H1 (cell line): ENCODE data around the gene POU6F2. TPM values are rescaled to one million over a fixed set of nuclear protein-coding genes. Genes with fewer than 3 reads are reported as not detected.

Experiments used
- CTCF ChIA-PET: fragments of 300-600 bp; sonication (Branson Sonifier 250); formaldehyde crosslinking; loops from one replicate; lab custom pipeline; 2021; ENCODE audit not compliant: partially characterized antibody; lab: Charles Lee
- POLR2A ChIA-PET: fragments of 300-600 bp; sonication (Branson Sonifier 250); formaldehyde crosslinking; loops from one replicate; lab custom pipeline; 2021; ENCODE audit warnings: inconsistent platforms; ENCODE audit not compliant: partially characterized antibody; lab: Charles Lee
- DNase-seq, 2 experiments: peaks; one replicate each; pipeline versions ENCODE4 v3.0.0 to v3.0.0-alpha.2; 2010 to 2022; ENCODE audit warnings: low spot score in 2 of 2, low read depth in 1 of 2, mixed read lengths in 1 of 2
- FAIRE-seq: peaks from 2 replicates; lab custom pipeline; 2011; peaks lifted over from hg19 to GRCh38; lab: Jason Lieb, UNC
- H2AFZ ChIP-seq: 2 replicates; pipeline ENCODE4 v1.8.1; 2012; ENCODE audit warnings: low read length, inconsistent platforms
- H2AK5ac ChIP-seq: 2 replicates; pipeline ENCODE4 v1.6.1; 2013; ENCODE audit warnings: low read depth, low read length
- H2BK120ac ChIP-seq: replicated peaks from 2 replicates; pipeline ENCODE3; 2013; ENCODE audit warnings: low read depth, low read length, inconsistent platforms
- H2BK12ac ChIP-seq: 2 replicates; pipeline ENCODE4 v1.6.1; 2013; ENCODE audit warnings: low read depth, low read length
- H2BK15ac ChIP-seq: 2 replicates; pipeline ENCODE4 v1.6.1; 2013; ENCODE audit warnings: low read length
- H2BK20ac ChIP-seq: 2 replicates; pipeline ENCODE4 v1.6.1; 2013; ENCODE audit warnings: low read length
- H2BK5ac ChIP-seq: 2 replicates; pipeline ENCODE4 v1.6.1; 2013; ENCODE audit warnings: low read depth, low read length
- H3K14ac ChIP-seq: 2 replicates; pipeline ENCODE4 v1.6.1; 2013; ENCODE audit warnings: inconsistent platforms; ENCODE audit not compliant: insufficient read length
- H3K18ac ChIP-seq: 2 replicates; pipeline ENCODE4 v1.6.1; 2013; ENCODE audit warnings: low read length; ENCODE audit errors: extremely low read depth
- H3K23ac ChIP-seq: 2 replicates; pipeline ENCODE4 v1.6.1; 2013; ENCODE audit warnings: inconsistent platforms; ENCODE audit not compliant: insufficient read length
- H3K23me2 ChIP-seq: 2 replicates; pipeline ENCODE4 v1.6.1; 2013; ENCODE audit warnings: low read depth, low read length
- H3K27ac ChIP-seq: 2 replicates; pipeline ENCODE4 v1.6.1; 2011; ENCODE audit warnings: low read depth, low read length, inconsistent platforms
- H3K27me3 ChIP-seq, 4 experiments: replicated peaks in 1 of 4; 1 replicate in 1 of 4; 2 replicates in 3 of 4; pipeline versions ENCODE4 v1.6.1 to v1.8.1; 2011 to 2013; ENCODE audit warnings: low read length in 3 of 4, mild to moderate bottlenecking in 3 of 4, inconsistent platforms in 2 of 4, mixed read lengths in 2 of 4, moderate library complexity in 1 of 4; ENCODE audit not compliant: control insufficient read depth in 3 of 4, insufficient read depth in 3 of 4; ENCODE audit errors: extremely low read depth in 1 of 4
- H3K36me3 ChIP-seq, 4 experiments: 2 replicates each; pipeline versions ENCODE4 v1.6.1 to v1.8.1; 2011 to 2013; ENCODE audit warnings: mild to moderate bottlenecking in 4 of 4, low read length in 3 of 4, moderate library complexity in 2 of 4, control low read depth in 1 of 4, inconsistent platforms in 1 of 4; ENCODE audit not compliant: insufficient read depth in 4 of 4, control insufficient read depth in 2 of 4
- H3K4ac ChIP-seq: replicated peaks from 2 replicates; pipeline ENCODE3; 2013; ENCODE audit warnings: low read length, low read depth, mixed read lengths, inconsistent platforms; ENCODE audit not compliant: insufficient read length
- H3K4me1 ChIP-seq, 4 experiments: replicated peaks in 1 of 4; 1 replicate in 1 of 4; 2 replicates in 3 of 4; pipeline versions ENCODE4 v1.6.1 to v1.8.1; 2011 to 2013; ENCODE audit warnings: low read length in 3 of 4, inconsistent platforms in 2 of 4, mixed read lengths in 1 of 4; ENCODE audit not compliant: insufficient read depth in 4 of 4, control insufficient read depth in 3 of 4
- H3K4me2 ChIP-seq, 2 experiments: 2 replicates each; pipeline versions ENCODE4 v1.6.1 to v1.8.1; 2011 to 2013; ENCODE audit warnings: low read depth in 2 of 2, low read length in 2 of 2, control low read depth in 1 of 2, inconsistent platforms in 1 of 2, mild to moderate bottlenecking in 1 of 2; ENCODE audit not compliant: insufficient read depth in 1 of 2
- H3K4me3 ChIP-seq, 4 experiments: fragments of 200-600, 300-600 bp in 1 of 4; sonication (generic), shearing (Covaris generic), sonication (Bioruptor Twin) in 1 of 4; 2 replicates each; pipeline versions ENCODE4 v1.5.1 to v1.8.1; 2011 to 2016; ENCODE audit warnings: low read length in 4 of 4, low read depth in 3 of 4, control low read depth in 2 of 4, inconsistent platforms in 2 of 4, mild to moderate bottlenecking in 2 of 4, mixed read lengths in 1 of 4, moderate library complexity in 1 of 4; ENCODE audit not compliant: insufficient read depth in 2 of 4; ENCODE audit errors: extremely low read depth in 1 of 4
- H3K56ac ChIP-seq: replicated peaks from 2 replicates; pipeline ENCODE3; 2013; ENCODE audit warnings: low read depth, mild to moderate bottlenecking, mixed read lengths, low read length, inconsistent platforms; ENCODE audit not compliant: insufficient read length
- H3K79me1 ChIP-seq: 2 replicates; pipeline ENCODE4 v1.6.1; 2013; ENCODE audit warnings: low read depth, low read length, control low read depth
- H3K79me2 ChIP-seq, 2 experiments: 2 replicates each; pipeline versions ENCODE4 v1.6.1 to v1.8.1; 2012 to 2013; ENCODE audit warnings: low read length in 2 of 2, mild to moderate bottlenecking in 2 of 2, inconsistent platforms in 1 of 2; ENCODE audit not compliant: insufficient read depth in 2 of 2, control insufficient read depth in 1 of 2
- H3K9ac ChIP-seq, 4 experiments: replicated peaks in 1 of 4; 1 replicate in 1 of 4; 2 replicates in 3 of 4; pipeline versions ENCODE4 v1.6.1 to v1.8.1; 2011 to 2013; ENCODE audit warnings: low read depth in 3 of 4, low read length in 3 of 4, control low read depth in 2 of 4, mild to moderate bottlenecking in 2 of 4, moderate library complexity in 2 of 4, inconsistent platforms in 1 of 4; ENCODE audit errors: extremely low read depth in 1 of 4
- H3K9me3 ChIP-seq, 2 experiments: 2 replicates each; pipeline versions ENCODE4 v1.6.1 to v1.8.1; 2012 to 2013; ENCODE audit warnings: mild to moderate bottlenecking in 2 of 2, moderate library complexity in 2 of 2, control low read depth in 1 of 2, inconsistent platforms in 1 of 2, low read depth in 1 of 2, low read length in 1 of 2, mixed read lengths in 1 of 2; ENCODE audit not compliant: insufficient read depth in 2 of 2
- H4K20me1 ChIP-seq, 2 experiments: replicated peaks in 1 of 2; 2 replicates each; pipeline versions ENCODE3 to v1.8.1; 2011 to 2013; ENCODE audit warnings: inconsistent platforms in 2 of 2, low read length in 2 of 2, mild to moderate bottlenecking in 1 of 2; ENCODE audit not compliant: insufficient read depth in 2 of 2, control insufficient read depth in 1 of 2
- H4K5ac ChIP-seq: 2 replicates; pipeline ENCODE4 v1.6.1; 2013; ENCODE audit warnings: low read length, low read depth, mixed read lengths, inconsistent platforms; ENCODE audit not compliant: insufficient read length
- H4K8ac ChIP-seq: 2 replicates; pipeline ENCODE4 v1.8.0; 2013; ENCODE audit warnings: mild to moderate bottlenecking, moderate library complexity, low read length, inconsistent platforms; ENCODE audit not compliant: insufficient read depth; ENCODE audit errors: extremely low read depth
- H4K91ac ChIP-seq: replicated peaks from 2 replicates; pipeline ENCODE3; 2013; ENCODE audit warnings: low read length, mixed read lengths, inconsistent platforms; ENCODE audit not compliant: insufficient read length
- WGBS, 2 experiments: shearing (Covaris generic) in 1 of 2; methylation state at CpG; one replicate each; pipeline versions ENCODE4 v1.1.6 to v1.1.7; 2013 to 2015; ENCODE audit warnings: low lambda C conversion rate in 2 of 2, mixed read lengths in 2 of 2, inconsistent platforms in 1 of 2, low coverage in 1 of 2, missing lambda C conversion rate in 1 of 2; ENCODE audit not compliant: insufficient replicate concordance in 2 of 2, insufficient coverage in 1 of 2, insufficient read length in 1 of 2; ENCODE audit errors: extremely low coverage in 1 of 2, missing lambda C conversion rate in 1 of 2; 5-methylcytosine and 5-hydroxymethylcytosine counted together
- polyA plus RNA-seq, 7 experiments: library from polyadenylated mRNA; depleted of rRNA in 3 of 7; stranded (reverse) in 5 of 7; unstranded in 2 of 7; fragments of >200 nt in 5 of 7; fragments of 200-250 nt in 2 of 7; gene quantifications; 1 replicate in 5 of 7; 2 replicates in 1 of 7; 4 replicates in 1 of 7; pipeline versions ENCODE4 v1.2.1 to v1.2.3, GENCODE V29; 2011 to 2013; ENCODE audit warnings: missing spikeins in 2 of 7, mixed read lengths in 2 of 7
- total RNA-seq: library from RNA; stranded (reverse); fragmentation: NEBNext Ultra II Directional; extraction: Animal tissue kit (Norgen Biotek cat#: 25700); gene quantifications from 2 replicates; pipeline ENCODE4 v1.2.1, GENCODE V29; 2021
- TF ChIP-seq, protein P1 (sequence below), 3 experiments: IDR thresholded peaks; 1 replicate in 2 of 3; 2 replicates in 1 of 3; pipeline versions ENCODE4 v1.5.1 to v1.6.1; 2011; ENCODE audit warnings: low read length in 3 of 3, mild to moderate bottlenecking in 3 of 3, inconsistent platforms in 2 of 3, low read depth in 1 of 3, moderate library complexity in 1 of 3; ENCODE audit not compliant: insufficient read depth in 1 of 3; ENCODE audit errors: control extremely low read depth in 1 of 3

POU6F2 gene
- total and polyA plus RNA-seq, 2 of the 8 experiments (the other 6 are each of a cell fraction or from before 2014, with no cell fraction given) = 1.1 to 2.0 TPM

DNA sequence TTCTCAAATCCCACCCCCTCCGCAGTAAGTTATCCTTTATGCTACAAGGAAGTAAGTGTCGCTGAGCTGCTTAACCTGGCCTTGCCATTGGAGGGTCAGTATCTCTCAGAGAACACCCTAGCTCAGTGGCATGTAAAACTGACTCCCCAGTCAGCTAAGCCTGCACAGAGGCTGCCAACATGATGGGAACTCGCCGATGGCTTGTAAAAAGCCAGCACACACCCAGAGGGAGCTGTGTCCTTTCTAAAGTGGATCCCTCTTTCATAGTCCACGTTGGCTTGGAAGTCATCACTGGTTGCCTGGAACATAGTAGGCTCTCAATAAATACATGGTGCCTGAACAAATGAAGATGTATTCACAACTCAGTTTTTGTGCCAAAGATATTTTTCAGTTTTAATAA is 339.4 kb downstream of the POU6F2 start:
- Histone ChIP-seq H4K8ac (no peak overlapping the region), H3K27ac (no peak overlapping the region), H2AK5ac (no peak overlapping the region), H2BK12ac (no peak overlapping the region), H3K23ac (no peak overlapping the region), H3K23me2 (no peaks in the 10 kb centered on the region), H3K9ac (no peak overlapping the region), H3K4me3 (no peak overlapping the region), H3K56ac (no peak overlapping the region), H4K5ac (no peak overlapping the region), H4K20me1 (no peaks in the 10 kb centered on the region), H3K9me3 (no peaks in the 10 kb centered on the region), H4K91ac (no peak overlapping the region), H3K18ac (no peak overlapping the region), H3K27me3 (no peaks in the 10 kb centered on the region), H3K79me2 (no peaks in the 10 kb centered on the region), H3K4me2 (no peak overlapping the region; a peak in 1 of 4 replicates), H2AFZ (0 out of 2 replicates have a peak overlapping the region, but pooled peaks have one; percentile 5), H2BK120ac (no peak overlapping the region), H2BK5ac (no peak overlapping the region), H3K36me3 (no peaks in the 10 kb centered on the region), H2BK20ac (no peak overlapping the region), H3K14ac (no peak overlapping the region), H3K4me1 (peaks cover 0 to 11% (median 4%) of the 10 kb centered on the region in 4 experiments; a peak in 4 of 7 replicates), H2BK15ac (0 out of 2 replicates have a peak overlapping the region, but pooled peaks have one; percentile 21), H3K79me1 (no peaks in the 10 kb centered on the region), H3K4ac (no peak overlapping the region)
- 68% methylated on average over 5 of the region's 5 CpGs; no CpG with 5 or more reads in 1 of the 2 experiments for WGBS, 2 experiments
- DNase-seq (no peak), FAIRE-seq (peak; percentile 70)
- ChIA-PET POLR2A (interaction anchor here (0.7 kb wide), 1 partner anchor 215 kb away, joined by 3 read pairs; no protein-coding TSS in a partner anchor), CTCF (interaction anchor here (0.5 to 1.5 kb wide), 12 partner anchors 9 to 449 kb away, joined by 3 to 5 read pairs (median 4); no protein-coding TSS in a partner anchor)
- TF ChIP-seq, protein P1, sequence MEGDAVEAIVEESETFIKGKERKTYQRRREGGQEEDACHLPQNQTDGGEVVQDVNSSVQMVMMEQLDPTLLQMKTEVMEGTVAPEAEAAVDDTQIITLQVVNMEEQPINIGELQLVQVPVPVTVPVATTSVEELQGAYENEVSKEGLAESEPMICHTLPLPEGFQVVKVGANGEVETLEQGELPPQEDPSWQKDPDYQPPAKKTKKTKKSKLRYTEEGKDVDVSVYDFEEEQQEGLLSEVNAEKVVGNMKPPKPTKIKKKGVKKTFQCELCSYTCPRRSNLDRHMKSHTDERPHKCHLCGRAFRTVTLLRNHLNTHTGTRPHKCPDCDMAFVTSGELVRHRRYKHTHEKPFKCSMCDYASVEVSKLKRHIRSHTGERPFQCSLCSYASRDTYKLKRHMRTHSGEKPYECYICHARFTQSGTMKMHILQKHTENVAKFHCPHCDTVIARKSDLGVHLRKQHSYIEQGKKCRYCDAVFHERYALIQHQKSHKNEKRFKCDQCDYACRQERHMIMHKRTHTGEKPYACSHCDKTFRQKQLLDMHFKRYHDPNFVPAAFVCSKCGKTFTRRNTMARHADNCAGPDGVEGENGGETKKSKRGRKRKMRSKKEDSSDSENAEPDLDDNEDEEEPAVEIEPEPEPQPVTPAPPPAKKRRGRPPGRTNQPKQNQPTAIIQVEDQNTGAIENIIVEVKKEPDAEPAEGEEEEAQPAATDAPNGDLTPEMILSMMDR (IDR thresholded peaks at IDR 0.05; ENCODE audit: control extremely low read depth in 1 of 3, insufficient read depth in 1 of 3, low read depth in 1 of 3, low read length in 3 of 3) = peak in 1 of 3 experiments; percentile 42; a peak in 1 of 4 replicates
